ENCODE results near the gene SNED1.

- no peak for TF ChIP-seq CTCF (IDR thresholded peaks at IDR 0.05; ENCODE audit: borderline replicate concordance, extremely low read depth, low read length, poor library complexity, severe bottlenecking)
- TF ChIP-seq EZH2 (IDR thresholded peaks at IDR 0.05; ENCODE audit: borderline replicate concordance, low read depth, low read length, severe bottlenecking) = no peak
Observed at GRCh38 chr2:241080405-241081189, 82.2 kb downstream of the SNED1 start.
